Panc1 (cell line): ENCODE results near the gene TUBB1.

Experiments used
- CTCF ChIP-seq: fragments of 450-650 bp; IDR thresholded peaks from 2 replicates; pipeline ENCODE4 v1.5.1; 2017; ENCODE audit warnings: mild to moderate bottlenecking
- POLR2AphosphoS5 ChIP-seq: IDR thresholded peaks from 2 replicates; pipeline ENCODE4 v1.6.1; 2012; ENCODE audit warnings: mild to moderate bottlenecking, low read depth, low read length, moderate library complexity
- SIN3A ChIP-seq: IDR thresholded peaks from 2 replicates; pipeline ENCODE4 v1.6.1; 2012; ENCODE audit warnings: low read depth, mild to moderate bottlenecking, low read length, moderate library complexity, borderline replicate concordance; ENCODE audit not compliant: insufficient read depth

DNA sequence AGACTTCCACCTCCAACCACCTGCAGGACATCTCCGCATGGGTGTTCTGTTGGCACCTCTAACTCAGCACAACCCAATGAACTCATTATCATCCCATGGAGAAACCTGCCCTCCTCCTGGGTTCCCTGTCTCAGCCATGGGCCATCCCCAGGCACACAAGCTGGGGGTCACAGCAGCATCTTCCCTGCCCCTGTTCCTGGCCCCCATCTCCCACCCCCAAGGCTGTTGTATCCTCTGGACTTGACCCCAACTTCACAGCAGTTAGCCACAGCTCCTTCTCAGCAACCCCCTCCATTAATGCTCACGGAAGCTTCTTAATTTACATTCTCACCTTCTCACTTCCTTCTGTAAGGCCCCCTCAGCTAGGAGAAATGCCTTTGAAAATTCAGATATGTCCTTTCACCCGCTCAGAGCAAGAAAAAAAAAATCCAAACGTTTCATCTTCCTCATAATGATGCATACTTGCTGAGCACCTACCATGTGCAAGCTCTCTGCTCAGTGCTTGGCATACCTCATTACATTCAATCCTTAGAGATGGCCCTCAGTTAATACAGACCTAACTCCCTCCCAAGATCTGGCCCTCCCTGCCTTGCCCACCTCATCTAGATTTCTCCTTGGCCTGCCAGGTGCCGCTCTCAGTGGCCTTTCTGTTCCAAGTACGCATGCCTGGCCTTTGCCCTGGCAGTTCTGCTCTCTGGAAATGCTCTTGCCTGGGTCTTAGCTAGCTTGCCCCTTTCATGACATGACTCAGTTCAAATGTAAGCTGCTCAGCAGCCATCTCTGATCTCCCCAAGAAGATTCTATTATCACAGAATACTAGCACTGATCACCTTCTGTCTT lies 40.7 kb upstream of the TUBB1 start:
- TF ChIP-seq CTCF = no peak
- TF ChIP-seq POLR2AphosphoS5 = no peak
- TF ChIP-seq SIN3A = no peak
